ENCODE measurements around the gene PCDHGB7.
"Not testable (repeated sequence)": the region's sequence is repeated elsewhere in the genome, so short reads cannot be mapped to it uniquely, and the experiment has no call there.

Gene PCDHGB7

GRCh38 chr5:141417494-141418172 lies at the start of gene PCDHGB7:
Gene PCDHGB7, plus strand, starts transcription at chr5:141417677. Its CDS starts 183 bp downstream, at chr5:141417860.
- peak; percentile 58 for DNase-seq

- peak; percentile 36 for DNase-seq
Measured at GRCh38 chr5:141369994-141370848, 47.3 kb upstream of the PCDHGB7 start, which contains the start of gene PCDHGB3. Gene PCDHGB3, plus strand, starts transcription at chr5:141370242. Its CDS starts 153 bp downstream, at chr5:141370395.

- no peak for DNase-seq
Measured at GRCh38 chr5:141371572-141372475, 45.7 kb upstream of the PCDHGB7 start.

- DNase-seq, result no peak
Measured at GRCh38 chr5:141373673-141374317, 43.7 kb upstream of the PCDHGB7 start, which contains the start of gene PCDHGA6. Gene PCDHGA6, plus strand, starts transcription at chr5:141373891. Its CDS starts 193 bp downstream, at chr5:141374084.

- no peak for DNase-seq
Measured at GRCh38 chr5:141374627-141375026, 42.9 kb upstream of the PCDHGB7 start.

GRCh38 chr5:141375444-141376155 lies 41.9 kb upstream of the PCDHGB7 start:
- not testable (repeated sequence) for DNase-seq

GRCh38 chr5:141382469-141383294 lies 34.8 kb upstream of the PCDHGB7 start, which contains the start of gene PCDHGA7:
Gene PCDHGA7, plus strand, starts transcription at chr5:141382742. Its CDS starts 158 bp downstream, at chr5:141382900.
- DNase-seq, result no peak

GRCh38 chr5:141383345-141383744 lies 34.1 kb upstream of the PCDHGB7 start:
- no peak for DNase-seq

- DNase-seq, result no peak
Measured at GRCh38 chr5:141384471-141385267, 32.8 kb upstream of the PCDHGB7 start.

- peak; percentile 39 for DNase-seq
Measured at GRCh38 chr5:141387557-141388311, 29.7 kb upstream of the PCDHGB7 start, which contains the start of gene PCDHGB4. Gene PCDHGB4, plus strand, starts transcription at chr5:141387698. Its CDS starts 187 bp downstream, at chr5:141387885.

GRCh38 chr5:141388661-141389060 lies 28.8 kb upstream of the PCDHGB7 start:
- DNase-seq, result no peak

GRCh38 chr5:141389153-141390042 lies 28.1 kb upstream of the PCDHGB7 start:
- DNase-seq, result no peak

- DNase-seq, result no peak
Measured at GRCh38 chr5:141392429-141393198, 24.9 kb upstream of the PCDHGB7 start, which contains the start of gene PCDHGA8. Gene PCDHGA8, plus strand, starts transcription at chr5:141392633. Its CDS starts 181 bp downstream, at chr5:141392814.

GRCh38 chr5:141393267-141393666 lies 24.2 kb upstream of the PCDHGB7 start:
- DNase-seq, result no peak

GRCh38 chr5:141394401-141395187 lies 22.9 kb upstream of the PCDHGB7 start:
- not testable (repeated sequence) for DNase-seq

Data from stimulated activated CD4-positive, alpha-beta T cell treated with anti-CD3 and anti-CD28 coated beads, Interleukin-4, amount 100 ng/mL, for 1 hour (primary cell).